ENCODE data around the gene TNFSF13.
A peak's percentile ranks its signal among the peaks of the same experiment; 100 is the strongest.

Gene TNFSF13

GRCh38 chr17:7513850-7514419, 44.6 kb upstream of the TNFSF13 start:
- Histone ChIP-seq H3K79me2 (ENCODE audit: low read length) (no peaks in the 10 kb centered on the region), H3F3A (ENCODE audit: insufficient read depth, low read length) (0 out of 2 replicates have a peak, but pooled peaks cover 2% of the 10 kb centered on the region), H3K9me2 (replicated peaks; ENCODE audit: insufficient read depth, low read length) (no peaks in the 10 kb centered on the region), H4K20me1 (ENCODE audit: insufficient read depth, low read length) (no peaks in the 10 kb centered on the region), H3K27me3 (replicated peaks; ENCODE audit: insufficient read depth, low read length) (no peaks in the 10 kb centered on the region), H3K4me1 (ENCODE audit: low read length) (no peaks in the 10 kb centered on the region), H3K36me3 (replicated peaks; ENCODE audit: insufficient read depth, low read length) (peaks cover 6% of the 10 kb centered on the region), H3K9me3 (replicated peaks; ENCODE audit: insufficient read depth, low read length) (no peaks in the 10 kb centered on the region), H3K27ac (ENCODE audit: low read length) (no peak overlapping the region), H3K4me2 (ENCODE audit: low read depth, low read length) (no peak overlapping the region), H3K4me3 (ENCODE audit: low read length) (no peak overlapping the region), H3K9ac (ENCODE audit: low read length) (no peak overlapping the region), H2AFZ (ENCODE audit: low read length) (no peak overlapping the region)
- DNase-seq: no peak
- TF ChIP-seq EZH2 (optimal IDR thresholded peaks at IDR 0.05; ENCODE audit: low read depth, low read length) (no peak), EZH2phosphoT487 (IDR thresholded peaks at IDR 0.05; ENCODE audit: low read length) (no peak)
- TF ChIP-seq, protein P1, sequence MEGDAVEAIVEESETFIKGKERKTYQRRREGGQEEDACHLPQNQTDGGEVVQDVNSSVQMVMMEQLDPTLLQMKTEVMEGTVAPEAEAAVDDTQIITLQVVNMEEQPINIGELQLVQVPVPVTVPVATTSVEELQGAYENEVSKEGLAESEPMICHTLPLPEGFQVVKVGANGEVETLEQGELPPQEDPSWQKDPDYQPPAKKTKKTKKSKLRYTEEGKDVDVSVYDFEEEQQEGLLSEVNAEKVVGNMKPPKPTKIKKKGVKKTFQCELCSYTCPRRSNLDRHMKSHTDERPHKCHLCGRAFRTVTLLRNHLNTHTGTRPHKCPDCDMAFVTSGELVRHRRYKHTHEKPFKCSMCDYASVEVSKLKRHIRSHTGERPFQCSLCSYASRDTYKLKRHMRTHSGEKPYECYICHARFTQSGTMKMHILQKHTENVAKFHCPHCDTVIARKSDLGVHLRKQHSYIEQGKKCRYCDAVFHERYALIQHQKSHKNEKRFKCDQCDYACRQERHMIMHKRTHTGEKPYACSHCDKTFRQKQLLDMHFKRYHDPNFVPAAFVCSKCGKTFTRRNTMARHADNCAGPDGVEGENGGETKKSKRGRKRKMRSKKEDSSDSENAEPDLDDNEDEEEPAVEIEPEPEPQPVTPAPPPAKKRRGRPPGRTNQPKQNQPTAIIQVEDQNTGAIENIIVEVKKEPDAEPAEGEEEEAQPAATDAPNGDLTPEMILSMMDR (IDR thresholded peaks at IDR 0.05; ENCODE audit: low read length): no peak

GRCh38 chr17:7515911-7516610, 42.5 kb upstream of the TNFSF13 start:
- H3K9ac ChIP-seq (ENCODE audit: low read length): no peak overlapping the region

GRCh38 chr17:7523033-7523432, 35.5 kb upstream of the TNFSF13 start:
- no peak overlapping the region for H3K27ac ChIP-seq (ENCODE audit: low read length)
- no peak overlapping the region for H3K4me2 ChIP-seq (ENCODE audit: low read depth, low read length)
- peak; percentile 8 for DNase-seq

More at GRCh38 chr17:7515911-7516610, 42.5 kb upstream of the TNFSF13 start:
- H3K36me3 ChIP-seq (replicated peaks; ENCODE audit: insufficient read depth, low read length): no peaks in the 10 kb centered on the region
- H3K9me2 ChIP-seq (replicated peaks; ENCODE audit: insufficient read depth, low read length): no peaks in the 10 kb centered on the region
- H3F3A ChIP-seq (ENCODE audit: insufficient read depth, low read length): 0 out of 2 replicates have a peak, but pooled peaks cover 2% of the 10 kb centered on the region
- H3K4me1 ChIP-seq (ENCODE audit: low read length): no peaks in the 10 kb centered on the region
- no peak overlapping the region for H2AFZ ChIP-seq (ENCODE audit: low read length)
- no peaks in the 10 kb centered on the region for H3K9me3 ChIP-seq (replicated peaks; ENCODE audit: insufficient read depth, low read length)
- H3K27me3 ChIP-seq (replicated peaks; ENCODE audit: insufficient read depth, low read length): no peaks in the 10 kb centered on the region
- no peak overlapping the region for H3K4me3 ChIP-seq (ENCODE audit: low read length)
- TF ChIP-seq, protein P1 (IDR thresholded peaks at IDR 0.05; ENCODE audit: low read length): no peak
- TF ChIP-seq EZH2phosphoT487 (IDR thresholded peaks at IDR 0.05; ENCODE audit: low read length) (no peak), EZH2 (optimal IDR thresholded peaks at IDR 0.05; ENCODE audit: low read depth, low read length) (no peak)
- DNase-seq: no peak
- H3K79me2 ChIP-seq (ENCODE audit: low read length): no peaks in the 10 kb centered on the region
- H3K4me2 ChIP-seq (ENCODE audit: low read depth, low read length): no peak overlapping the region
- H4K20me1 ChIP-seq (ENCODE audit: insufficient read depth, low read length): no peaks in the 10 kb centered on the region
- H3K27ac ChIP-seq (ENCODE audit: low read length): no peak overlapping the region

More at GRCh38 chr17:7523033-7523432, 35.5 kb upstream of the TNFSF13 start:
- TF ChIP-seq, protein P1 (IDR thresholded peaks at IDR 0.05; ENCODE audit: low read length): peak; percentile 59
- TF ChIP-seq EZH2phosphoT487 (IDR thresholded peaks at IDR 0.05; ENCODE audit: low read length): no peak
- TF ChIP-seq EZH2 (optimal IDR thresholded peaks at IDR 0.05; ENCODE audit: low read depth, low read length): no peak
- Histone ChIP-seq H3K9ac (ENCODE audit: low read length) (no peak overlapping the region), H3K27me3 (replicated peaks; ENCODE audit: insufficient read depth, low read length) (no peaks in the 10 kb centered on the region), H3K4me1 (ENCODE audit: low read length) (no peaks in the 10 kb centered on the region), H2AFZ (ENCODE audit: low read length) (no peak overlapping the region), H3K9me2 (replicated peaks; ENCODE audit: insufficient read depth, low read length) (no peaks in the 10 kb centered on the region), H3K36me3 (replicated peaks; ENCODE audit: insufficient read depth, low read length) (no peaks in the 10 kb centered on the region), H3F3A (ENCODE audit: insufficient read depth, low read length) (no peaks in the 10 kb centered on the region), H3K4me3 (ENCODE audit: low read length) (no peak overlapping the region), H4K20me1 (ENCODE audit: insufficient read depth, low read length) (no peaks in the 10 kb centered on the region), H3K79me2 (ENCODE audit: low read length) (no peaks in the 10 kb centered on the region), H3K9me3 (replicated peaks; ENCODE audit: insufficient read depth, low read length) (no peaks in the 10 kb centered on the region)
